Smooth muscle cell of the brain vasculature (primary cell): ENCODE data around the gene ZNF142.

Experiments used
- DNase-seq: peaks from one replicate; pipeline ENCODE4 v3.0.0-alpha.2; 2012; ENCODE audit warnings: low read depth, low spot score

ZNF142 gene

GRCh38 chr2:218659258-218659987 lies at the start of gene ZNF142, which contains the start of gene BCS1L:
ZNF142 (minus strand) TSS chr2:218659623; CDS start chr2:218656429, 3,194 bp downstream.
BCS1L (plus strand) TSS chr2:218659683; CDS start chr2:218660988, 1,305 bp downstream.
- peak; percentile 47 for DNase-seq

DNA sequence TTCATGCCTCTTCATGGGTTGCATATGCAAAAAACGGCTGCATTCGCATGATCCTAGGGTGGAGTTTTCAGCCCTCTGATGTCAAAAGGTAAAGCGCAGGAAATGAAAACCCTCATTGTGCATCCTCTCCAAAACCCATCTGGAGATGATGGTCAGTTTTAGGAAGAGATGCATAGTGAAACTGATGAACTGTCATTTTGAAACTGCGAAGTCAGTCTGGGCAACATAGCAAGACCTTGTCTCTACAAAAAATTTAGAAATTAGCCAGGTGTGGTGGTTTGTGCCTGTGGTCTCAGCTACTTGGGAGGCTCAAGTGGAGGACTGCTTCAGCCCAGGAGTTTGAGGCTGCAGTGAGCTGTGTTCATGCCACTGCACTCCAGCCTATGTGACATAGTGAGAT lies 48.7 kb upstream of the ZNF142 start:
- DNase-seq: no peak

GRCh38 chr2:218703341-218703740 lies 43.9 kb upstream of the ZNF142 start:
- DNase-seq: no peak

DNA sequence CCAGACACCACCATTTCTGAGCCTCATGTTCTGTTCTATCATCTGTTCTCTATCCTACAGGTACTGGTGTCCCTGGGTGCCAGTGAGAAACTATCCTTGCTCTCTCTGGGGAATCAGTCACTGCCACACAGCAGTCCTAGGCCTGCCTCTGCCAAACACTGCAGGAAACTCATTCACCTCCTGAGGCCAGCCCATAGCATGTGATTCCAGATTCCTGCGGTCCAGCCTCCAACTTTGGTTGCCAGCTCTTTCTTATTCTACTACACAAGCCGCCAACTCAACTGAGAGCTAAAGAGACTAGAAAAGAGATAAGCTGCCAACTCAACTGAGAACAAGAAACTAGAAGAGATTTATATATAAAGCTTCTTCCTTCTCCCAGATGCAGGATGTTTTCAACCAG lies 42.4 kb upstream of the ZNF142 start:
- no peak for DNase-seq

DNA sequence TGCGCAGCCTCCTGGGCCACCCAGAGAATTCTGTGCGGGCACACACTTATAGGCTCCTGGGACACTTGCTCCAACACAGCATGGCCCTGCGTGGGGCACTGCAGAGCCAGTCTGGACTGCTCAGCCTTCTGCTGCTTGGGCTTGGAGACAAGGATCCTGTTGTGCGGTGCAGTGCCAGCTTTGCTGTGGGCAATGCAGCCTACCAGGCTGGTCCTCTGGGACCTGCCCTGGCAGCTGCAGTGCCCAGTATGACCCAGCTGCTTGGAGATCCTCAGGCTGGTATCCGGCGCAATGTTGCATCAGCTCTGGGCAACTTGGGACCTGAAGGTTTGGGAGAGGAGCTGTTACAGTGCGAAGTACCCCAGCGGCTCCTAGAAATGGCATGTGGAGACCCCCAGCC lies 39.5 kb upstream of the ZNF142 start:
- no peak for DNase-seq

DNA sequence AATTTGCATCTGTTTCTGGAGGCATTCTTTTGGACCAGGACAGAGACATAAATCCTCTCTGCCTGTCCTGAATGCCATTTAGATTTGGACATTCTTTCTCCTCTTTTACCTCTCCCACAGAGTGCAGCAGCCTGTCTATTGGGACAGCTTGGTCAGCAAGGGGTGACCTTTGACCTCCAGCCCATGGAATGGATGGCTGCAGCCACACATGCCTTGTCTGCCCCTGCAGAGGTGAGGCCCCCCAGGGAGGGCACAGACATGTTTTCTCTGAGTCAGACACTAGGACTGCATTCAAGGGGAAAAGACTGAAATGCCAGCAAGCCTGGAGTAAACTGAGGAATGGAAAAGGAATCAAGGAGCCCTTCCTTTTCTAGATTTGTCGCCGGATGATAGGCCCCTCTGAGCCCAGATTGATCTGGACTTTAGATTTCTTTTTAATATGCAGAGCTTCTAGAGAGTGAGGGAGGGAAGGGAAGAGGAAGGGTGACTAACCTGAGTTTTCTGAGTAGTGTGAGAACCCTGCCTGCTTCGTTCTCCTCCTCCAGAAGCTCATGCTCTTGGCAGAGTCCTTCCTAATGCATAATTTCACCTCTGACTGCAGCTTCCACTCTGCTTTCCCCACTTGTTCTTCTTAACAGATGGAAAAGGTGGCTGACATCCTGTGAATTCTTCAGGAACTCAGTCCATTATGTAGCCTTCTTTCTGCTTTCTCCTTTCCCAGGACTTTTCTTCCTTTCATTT lies 35.2 kb upstream of the ZNF142 start:
- no peak for DNase-seq

DNA sequence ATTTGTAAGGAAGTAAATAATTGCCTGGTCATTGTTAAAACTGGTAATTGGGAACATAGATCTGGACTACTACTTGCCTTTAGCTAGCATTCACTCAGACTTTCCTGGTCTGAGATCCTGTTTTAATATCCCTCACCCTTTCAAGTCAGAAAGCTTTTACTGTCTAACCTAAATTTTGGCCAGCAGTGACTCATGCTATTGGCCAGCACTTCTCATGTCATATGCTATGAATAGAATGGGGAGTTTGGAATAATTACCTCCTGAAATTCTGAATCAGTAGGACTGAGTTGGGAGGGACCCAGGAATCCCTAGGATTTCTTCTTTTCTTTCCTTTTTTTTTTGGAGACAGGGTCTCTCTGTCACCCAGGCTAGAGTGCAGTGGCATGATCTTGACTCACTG lies 31.8 kb upstream of the ZNF142 start:
- no peak for DNase-seq

GRCh38 chr2:218687400-218688060 lies 28.1 kb upstream of the ZNF142 start:
- peak; percentile 32 for DNase-seq

DNA sequence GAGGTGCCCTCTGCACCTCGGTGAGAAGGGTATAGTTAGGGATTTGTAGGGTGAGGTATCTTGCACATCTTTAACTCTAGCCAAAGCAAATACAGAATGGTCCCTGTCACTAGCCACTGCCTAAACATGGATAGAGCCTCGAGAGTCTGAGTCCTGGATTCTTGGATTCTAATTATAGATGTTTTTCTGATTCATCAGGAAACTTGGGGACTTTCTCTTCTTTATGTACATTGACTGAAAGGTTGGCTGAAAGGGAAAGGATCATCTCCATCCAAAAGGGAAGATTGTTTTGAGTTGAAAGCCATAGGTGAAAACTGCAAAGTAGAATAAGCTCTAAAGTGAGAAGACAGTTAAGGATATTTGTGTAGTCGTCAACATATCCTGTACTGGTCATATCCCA lies 20.6 kb upstream of the ZNF142 start:
- DNase-seq: no peak

GRCh38 chr2:218679119-218679518 lies 19.7 kb upstream of the ZNF142 start:
- no peak for DNase-seq

GRCh38 chr2:218671654-218672566 lies 12.5 kb upstream of the ZNF142 start, which contains the start of the genes RNF25 and STK36:
RNF25 (minus strand) TSS chr2:218672002; CDS start chr2:218671970, 32 bp downstream.
STK36 (plus strand) TSS chr2:218672086; CDS start chr2:218672830, 744 bp downstream.
- DNase-seq: peak; percentile 71

- no peak for DNase-seq
These were observed 11.8 kb upstream of the ZNF142 start for GRCh38 chr2:218671097-218671653.

DNA sequence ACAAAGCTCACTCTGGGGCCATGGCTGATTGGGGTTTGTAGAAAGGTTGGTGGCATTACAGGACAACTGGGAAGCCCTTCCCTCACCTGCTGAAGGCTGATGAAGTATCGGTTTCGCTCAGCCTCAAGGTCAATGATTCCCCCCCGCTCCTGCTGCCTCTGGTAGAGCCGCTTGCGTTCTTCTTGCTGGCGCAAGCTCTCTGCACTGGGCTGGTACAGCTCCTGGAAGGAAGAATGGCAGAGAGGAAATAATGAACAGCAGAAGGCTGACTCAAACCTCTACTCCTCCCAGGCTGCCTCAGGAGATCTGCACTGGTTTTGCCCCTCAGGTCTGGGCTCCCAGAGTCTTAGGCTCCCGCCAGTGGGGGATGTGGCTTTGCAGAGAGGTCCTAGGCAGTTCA lies 5.2 kb upstream of the ZNF142 start:
- no peak for DNase-seq

GRCh38 chr2:218663901-218664300 lies 4.5 kb upstream of the ZNF142 start:
- no peak for DNase-seq

DNA sequence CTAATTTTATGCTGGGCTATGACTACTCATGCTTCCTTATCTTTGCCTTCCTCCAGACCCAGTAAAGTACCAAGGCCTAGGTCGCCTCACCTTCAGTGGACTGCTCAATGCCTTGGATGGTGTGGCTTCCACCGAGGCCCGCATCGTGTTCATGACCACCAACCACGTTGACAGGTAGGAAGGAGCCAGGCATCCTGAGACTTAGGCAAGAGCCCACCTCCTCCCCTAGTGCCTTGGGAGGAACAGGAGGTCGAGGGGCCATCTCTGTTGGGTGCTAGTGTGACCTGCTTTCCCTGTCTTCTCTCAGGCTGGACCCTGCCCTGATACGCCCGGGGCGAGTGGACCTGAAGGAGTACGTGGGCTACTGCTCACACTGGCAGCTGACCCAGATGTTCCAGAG lies 3.4 kb upstream of the ZNF142 start:
- no peak for DNase-seq

GRCh38 chr2:218662377-218662776 lies 3.0 kb upstream of the ZNF142 start:
- DNase-seq: no peak

GRCh38 chr2:218659988-218660358 lies 550 bp upstream of the ZNF142 start:
- no peak for DNase-seq

DNA sequence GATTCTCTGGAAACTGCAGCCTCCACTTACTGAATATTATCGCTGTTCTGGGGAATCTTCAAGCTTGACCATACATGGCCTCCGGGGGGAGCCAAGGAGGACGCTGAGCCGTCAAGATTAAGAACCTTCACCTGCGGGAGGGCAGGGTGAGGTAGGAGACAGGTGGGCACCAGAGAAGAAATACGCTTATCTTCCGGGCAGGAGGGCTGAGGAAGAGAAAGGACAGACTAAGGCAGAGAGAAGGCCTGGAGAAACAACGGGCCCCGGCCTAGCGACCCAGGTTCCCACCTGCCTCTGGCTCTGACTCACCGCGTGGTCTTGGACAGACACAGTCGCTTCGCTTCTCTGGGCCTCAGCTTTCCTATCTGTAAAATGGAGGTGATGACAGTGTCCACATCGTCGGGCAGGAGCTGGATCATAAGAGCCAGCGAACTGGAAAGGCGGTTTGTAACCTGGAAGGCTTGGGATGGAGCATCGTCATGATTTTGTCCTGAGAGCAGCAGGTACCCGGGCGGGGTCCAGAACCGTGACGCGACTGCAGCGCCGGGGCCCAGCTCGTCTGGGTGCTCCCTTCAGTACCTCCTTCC lies 659 bp downstream of the ZNF142 start:
- DNase-seq: no peak

- DNase-seq: no peak
These were observed 3.7 kb downstream of the ZNF142 start for GRCh38 chr2:218655751-218656150.

- DNase-seq: no peak
These were observed 10.7 kb downstream of the ZNF142 start for GRCh38 chr2:218648787-218649100.
